RPMI8226 (cell line): Measurements from ENCODE around the gene CBX4.
A peak's percentile ranks its signal among the peaks of the same experiment; 100 is the strongest.

Experiments used
- DNase-seq: peaks from one replicate; pipeline ENCODE4 v3.0.0-alpha.2; 2015

The CBX4 gene

GRCh38 chr17:79798299-79799173 lies 40.7 kb downstream of the CBX4 start:
- no peak for DNase-seq

GRCh38 chr17:79797492-79798298 lies 41.5 kb downstream of the CBX4 start:
- no peak for DNase-seq

GRCh38 chr17:79796763-79797491 lies 42.3 kb downstream of the CBX4 start, which contains the start of gene CBX8:
Gene CBX8, minus strand, starts transcription at chr17:79797077. Its CDS starts 79 bp downstream, at chr17:79796998.
- peak; percentile 100 for DNase-seq

DNA sequence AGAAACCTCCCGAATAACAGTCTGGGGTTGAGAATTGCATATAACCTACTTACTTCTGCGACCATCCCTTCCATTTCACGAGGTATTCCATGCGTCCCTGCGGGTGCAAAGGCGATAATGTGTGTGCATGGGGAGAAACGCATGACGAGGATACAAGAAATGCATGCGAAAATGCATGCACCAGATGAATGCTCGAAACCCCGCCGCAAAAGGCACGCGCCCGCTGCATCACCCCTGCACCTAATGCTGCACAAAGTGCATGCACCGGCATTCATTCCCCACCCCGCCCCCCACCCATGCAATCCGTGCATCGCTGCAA lies 42.8 kb downstream of the CBX4 start:
- DNase-seq, result peak; percentile 30

GRCh38 chr17:79795795-79796443 lies 43.3 kb downstream of the CBX4 start:
- no peak for DNase-seq

GRCh38 chr17:79794659-79795511 lies 44.4 kb downstream of the CBX4 start:
- DNase-seq, result no peak

- no peak for DNase-seq
Measured at GRCh38 chr17:79793924-79794304, 45.3 kb downstream of the CBX4 start.

- DNase-seq, result no peak
Measured at GRCh38 chr17:79792984-79793923, 46.0 kb downstream of the CBX4 start.

DNA sequence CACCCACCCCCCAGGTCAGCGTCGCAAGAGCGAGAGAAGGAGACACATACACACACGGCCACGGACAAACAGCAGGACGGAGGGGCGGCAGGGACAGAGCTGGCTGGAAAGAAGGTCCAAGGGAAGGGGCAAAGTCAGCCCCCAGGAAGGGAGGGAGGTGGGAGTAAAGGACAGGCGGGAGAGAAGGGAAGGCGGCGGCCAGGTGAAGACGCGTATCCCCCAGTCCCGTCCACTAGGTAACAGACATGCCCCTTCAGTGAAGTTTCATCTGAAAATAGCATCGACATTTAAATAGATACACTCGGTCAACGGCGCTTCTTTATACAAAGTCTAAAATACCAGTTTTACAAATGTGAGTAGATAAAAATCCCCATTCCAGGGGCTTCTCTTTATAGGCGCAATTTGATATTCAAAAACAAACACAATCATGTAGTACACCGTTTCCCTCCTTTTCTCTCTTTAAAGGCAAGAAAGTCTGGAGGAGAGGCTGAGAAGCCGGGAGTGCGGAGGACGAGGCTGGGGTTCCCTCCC lies 46.8 kb downstream of the CBX4 start:
- DNase-seq, result no peak

DNA sequence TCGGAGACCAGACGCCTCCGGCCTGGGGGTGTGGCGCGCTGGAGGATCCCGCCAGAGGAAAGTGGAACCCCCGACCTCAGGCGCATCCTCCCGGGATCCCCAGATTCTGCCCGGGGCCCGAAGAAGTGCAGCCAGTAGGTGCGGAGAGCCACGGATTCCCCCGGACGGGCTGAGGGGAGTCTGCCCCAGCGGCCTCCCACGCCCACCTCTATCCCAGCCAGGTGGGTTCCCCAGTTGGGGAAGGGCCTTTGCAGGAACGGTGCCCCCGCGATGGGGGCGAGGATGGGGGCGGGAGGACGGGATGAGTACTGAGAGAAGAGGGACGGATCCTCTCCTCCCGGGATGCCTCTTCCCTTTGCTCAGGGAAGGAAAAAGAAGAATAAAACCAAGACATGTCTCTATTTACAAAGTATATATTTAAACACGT lies 47.5 kb downstream of the CBX4 start:
- DNase-seq, result no peak

DNA sequence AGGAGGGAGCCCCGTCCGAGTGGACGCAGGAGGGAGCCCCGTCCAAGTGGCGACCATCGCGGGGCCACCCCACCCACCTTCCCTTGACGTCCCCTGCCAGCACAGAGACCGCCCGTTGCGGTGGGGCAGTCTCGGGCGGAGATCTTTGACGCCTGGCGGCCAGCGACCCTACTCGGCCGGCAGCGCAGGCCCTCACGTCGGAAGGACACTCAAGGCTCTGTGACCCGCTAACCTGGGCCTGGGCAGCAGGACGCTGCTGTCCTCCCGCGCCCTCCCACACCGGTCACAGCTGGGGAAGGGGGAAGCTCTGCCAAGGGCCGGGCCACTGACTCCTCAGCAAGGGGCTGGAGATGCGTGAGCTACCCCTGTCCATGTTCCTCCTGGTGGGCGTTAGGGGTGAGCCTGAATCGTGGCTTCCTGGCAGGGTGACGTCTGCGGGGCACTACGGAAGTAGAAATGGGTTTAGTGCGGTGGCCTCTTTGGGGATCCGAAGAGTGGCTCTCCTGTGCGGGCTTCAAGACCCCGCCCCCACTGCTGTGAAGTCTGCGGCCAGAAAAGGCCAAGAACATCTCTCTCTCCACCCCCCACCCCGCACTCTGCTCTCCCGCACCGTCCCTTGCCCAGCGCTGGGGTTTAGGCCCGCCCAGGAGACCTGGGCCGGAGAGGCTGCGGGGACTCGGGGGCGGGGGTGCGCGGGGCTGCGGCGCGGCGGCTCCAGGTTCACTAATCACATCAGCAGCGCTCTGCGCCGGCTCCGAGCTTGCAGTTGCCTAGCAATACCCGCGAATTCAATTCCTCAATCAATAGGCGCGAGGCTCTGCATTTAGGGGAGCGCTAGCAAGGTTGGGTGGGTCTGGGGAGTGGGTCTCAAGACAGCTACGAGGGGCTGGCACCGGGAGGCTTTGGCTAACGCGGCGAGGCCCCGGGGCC lies 48.2 kb downstream of the CBX4 start:
- DNase-seq, result no peak

- DNase-seq, result peak; percentile 41
Measured at GRCh38 chr17:79789943-79790804, 49.1 kb downstream of the CBX4 start.

GRCh38 chr17:79788989-79789942 lies 50.0 kb downstream of the CBX4 start:
- DNase-seq, result no peak

DNA sequence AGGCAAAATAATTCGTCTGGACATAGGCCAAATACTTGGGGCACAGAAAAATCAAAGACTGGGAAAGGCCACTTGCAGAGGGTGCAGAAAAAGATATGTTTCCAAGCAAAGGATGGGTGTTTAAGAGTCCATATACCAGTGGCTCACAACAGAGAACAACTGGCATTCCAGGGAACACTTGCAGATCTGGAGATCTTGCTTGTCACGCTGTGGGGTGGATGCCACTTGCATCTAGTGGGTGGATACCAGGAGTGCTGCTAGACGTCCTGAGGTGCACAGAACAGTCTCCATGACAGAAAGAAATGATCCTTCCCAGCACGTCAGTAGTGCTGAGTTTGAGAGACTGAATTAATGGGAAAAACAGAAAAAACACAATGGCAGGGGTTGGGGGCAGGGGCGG lies 50.8 kb downstream of the CBX4 start:
- DNase-seq, result no peak

GRCh38 chr17:79786930-79787643 lies 52.2 kb downstream of the CBX4 start:
- DNase-seq, result no peak
